H54 (cell line): ENCODE measurements around the gene FBXO40.

Experiments
- DNase-seq: peaks from one replicate; pipeline ENCODE4 v3.0.0; 2011; ENCODE audit warnings: low spot score, mixed read lengths; ENCODE audit not compliant: insufficient read length
- FAIRE-seq: peaks from 3 replicates; lab custom pipeline; 2011; peaks lifted over from hg19 to GRCh38; lab: Jason Lieb, UNC
- POLR2A ChIP-seq: IDR thresholded peaks from 2 replicates; pipeline ENCODE4 v1.6.1; 2011; ENCODE audit warnings: low read depth, mild to moderate bottlenecking, low read length

The FBXO40 gene

DNA sequence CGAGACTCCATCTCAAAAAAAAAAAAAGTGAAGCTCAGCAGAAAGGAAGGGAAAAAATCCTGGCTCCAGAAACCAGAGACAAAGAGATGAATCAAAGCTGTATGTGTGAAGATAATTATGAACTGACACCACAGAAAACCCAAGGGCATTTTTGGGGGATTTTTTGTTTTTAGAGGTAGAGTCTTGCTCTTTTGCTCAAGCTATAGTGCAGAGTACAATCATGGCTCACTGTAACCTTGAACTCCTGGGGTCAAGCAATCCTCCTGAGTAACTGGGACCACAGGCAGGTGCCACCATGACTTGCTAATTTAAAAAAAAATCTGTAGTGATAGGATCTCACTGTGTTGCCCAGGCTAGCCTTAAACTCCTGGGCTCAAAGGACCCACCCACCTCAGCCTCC lies 44.7 kb downstream of the FBXO40 start:
- no peak for TF ChIP-seq POLR2A
- no peak for FAIRE-seq

DNA sequence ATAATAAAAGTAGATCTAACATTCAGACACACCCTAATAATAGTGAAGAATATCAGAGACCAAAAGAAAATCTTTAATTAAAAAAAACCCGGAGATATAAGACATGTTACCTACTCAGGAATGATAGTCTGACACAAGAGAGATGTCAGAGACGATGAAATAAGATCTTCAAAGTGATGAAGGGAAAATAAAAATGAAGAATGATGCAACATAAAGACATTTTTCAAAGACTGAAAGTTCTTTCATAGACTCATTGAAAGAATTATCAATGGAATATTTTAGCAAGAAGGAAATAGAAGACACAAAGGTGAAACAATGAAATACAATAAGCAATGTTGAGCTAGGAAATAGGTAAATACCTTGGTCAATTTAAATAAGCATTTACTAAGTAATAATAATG lies 47.9 kb downstream of the FBXO40 start:
- TF ChIP-seq POLR2A = no peak
- FAIRE-seq = no peak
- DNase-seq = no peak

More for the DNA sequence above, 44.7 kb downstream of the FBXO40 start:
- no peak for DNase-seq

DNA sequence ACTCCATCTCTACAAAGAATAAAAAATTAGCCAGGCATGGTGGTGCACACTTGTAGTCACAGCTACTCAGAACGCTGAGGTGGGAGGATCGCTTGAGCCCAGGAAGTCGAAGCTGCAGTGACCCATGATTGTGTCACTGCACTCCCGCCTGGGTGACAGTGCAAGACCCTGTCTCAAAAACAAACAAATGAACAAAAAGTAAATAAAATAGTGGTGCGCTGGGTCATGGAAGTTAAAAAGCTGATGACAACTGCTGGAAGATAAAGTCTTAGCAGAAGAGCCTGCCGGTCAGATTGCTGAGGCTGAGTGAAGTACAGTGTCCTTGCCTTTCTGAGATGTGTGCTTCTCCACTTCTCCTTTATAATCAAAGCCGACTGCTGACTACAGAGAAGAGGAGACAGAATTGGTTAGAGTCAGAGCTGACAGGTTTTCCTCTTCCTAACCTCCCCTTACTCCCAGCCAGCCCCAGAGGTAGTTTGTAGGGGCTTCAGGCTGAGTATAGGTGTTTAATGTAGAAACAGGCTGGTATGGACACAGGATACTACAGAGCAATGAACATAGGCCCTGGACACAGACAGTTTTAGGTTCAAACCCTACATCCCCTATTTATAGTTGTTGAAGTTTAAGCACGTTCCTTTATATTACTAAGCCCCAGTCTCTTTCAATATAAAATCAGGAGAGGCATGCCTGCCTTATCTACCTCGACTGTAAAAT lies 49.6 kb downstream of the FBXO40 start:
- no peak for TF ChIP-seq POLR2A
- FAIRE-seq (no peak), DNase-seq (no peak)

DNA sequence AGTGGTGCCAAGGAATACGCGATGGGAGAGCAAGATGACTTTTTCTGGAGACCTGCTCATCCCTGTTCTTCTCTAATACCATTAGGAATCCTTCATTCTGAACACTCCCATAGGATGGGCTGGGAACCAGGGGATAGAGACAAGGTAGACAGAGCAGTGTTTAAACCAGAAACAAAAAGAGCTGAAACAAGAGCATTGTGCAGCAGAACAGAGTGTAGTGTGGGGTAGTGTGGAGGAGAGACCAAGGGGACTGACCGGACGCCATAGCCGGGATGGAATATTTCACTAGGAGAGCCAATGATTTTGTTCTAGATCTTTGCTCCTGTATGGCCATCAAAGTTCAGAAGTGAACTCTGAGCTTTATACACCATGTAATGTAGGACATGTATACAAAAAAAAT lies 51.9 kb downstream of the FBXO40 start:
- FAIRE-seq (no peak), DNase-seq (no peak)
- no peak for TF ChIP-seq POLR2A

DNA sequence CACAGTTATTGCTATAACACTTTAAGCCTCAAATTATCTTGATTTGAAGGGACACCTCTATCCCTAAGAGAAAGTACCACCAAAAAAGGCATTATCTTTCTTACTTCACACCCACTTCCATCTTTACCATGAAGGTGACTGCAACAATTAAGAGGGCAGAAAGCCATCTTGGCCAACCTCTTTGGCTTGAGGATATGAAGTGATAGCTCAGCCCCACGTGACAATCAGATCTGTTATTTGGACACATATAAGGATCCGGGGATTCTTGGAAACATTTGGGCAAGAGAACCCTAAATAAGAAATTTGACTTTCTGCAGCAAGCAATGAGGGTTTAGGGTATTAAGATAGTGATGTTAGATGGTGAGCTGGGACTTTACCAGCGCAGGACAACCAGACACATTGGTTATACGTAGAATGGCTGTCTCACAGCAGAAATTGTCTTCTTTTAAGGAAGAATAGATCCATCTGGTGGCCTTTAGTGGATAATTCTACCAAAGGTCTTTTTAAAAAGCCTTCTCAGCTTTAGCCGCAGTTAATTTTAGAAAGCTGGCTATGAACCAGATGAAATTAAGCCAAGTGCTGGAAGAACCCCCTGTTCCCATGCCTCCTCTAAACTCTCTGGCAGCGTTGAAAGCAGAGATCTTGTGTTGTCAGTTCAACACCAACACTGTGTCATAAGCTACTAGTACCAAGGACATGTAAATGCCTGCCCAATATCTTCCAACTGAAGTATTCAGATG lies 55.2 kb downstream of the FBXO40 start:
- no peak for TF ChIP-seq POLR2A
- FAIRE-seq = no peak

DNA sequence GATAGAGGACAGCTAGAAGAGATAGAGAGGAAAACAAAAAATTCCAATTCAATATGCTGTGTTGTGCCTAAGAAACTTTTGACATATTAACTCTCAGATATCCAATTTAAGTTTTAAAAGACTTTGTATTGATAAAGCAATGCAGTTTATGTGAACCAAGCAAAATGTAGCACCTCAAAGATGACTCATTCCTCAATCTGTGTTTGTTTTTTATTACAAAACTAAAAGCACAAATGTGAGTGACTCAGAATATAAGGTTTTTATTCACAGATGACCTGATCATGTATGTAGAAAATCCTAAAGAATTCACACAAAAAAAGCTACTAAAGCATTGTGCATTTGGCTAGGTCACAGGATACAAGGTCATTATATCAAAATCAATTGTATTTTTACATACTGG lies 56.5 kb downstream of the FBXO40 start:
- TF ChIP-seq POLR2A = no peak
- no peak for DNase-seq
- no peak for FAIRE-seq

More for the DNA sequence above, 55.2 kb downstream of the FBXO40 start:
- DNase-seq = no peak

DNA sequence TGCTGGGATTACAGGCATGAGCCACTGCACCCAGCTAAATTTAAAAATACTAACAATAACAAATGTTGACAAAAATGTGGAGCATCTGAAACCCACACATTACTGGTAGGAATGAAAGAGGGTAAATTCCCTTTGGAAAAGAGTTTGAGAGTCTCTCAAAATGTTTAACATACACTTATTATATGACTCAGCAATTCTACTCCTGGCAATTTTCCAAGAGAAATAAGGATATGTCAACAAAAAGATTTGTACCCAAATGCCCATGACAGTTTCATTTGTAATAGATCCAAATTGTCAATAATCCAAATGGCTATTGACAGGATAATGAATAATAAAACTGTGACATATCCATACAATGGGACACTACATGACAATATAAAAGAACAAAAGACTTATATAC lies 58.5 kb downstream of the FBXO40 start:
- no peak for TF ChIP-seq POLR2A
- DNase-seq (no peak), FAIRE-seq (no peak)

DNA sequence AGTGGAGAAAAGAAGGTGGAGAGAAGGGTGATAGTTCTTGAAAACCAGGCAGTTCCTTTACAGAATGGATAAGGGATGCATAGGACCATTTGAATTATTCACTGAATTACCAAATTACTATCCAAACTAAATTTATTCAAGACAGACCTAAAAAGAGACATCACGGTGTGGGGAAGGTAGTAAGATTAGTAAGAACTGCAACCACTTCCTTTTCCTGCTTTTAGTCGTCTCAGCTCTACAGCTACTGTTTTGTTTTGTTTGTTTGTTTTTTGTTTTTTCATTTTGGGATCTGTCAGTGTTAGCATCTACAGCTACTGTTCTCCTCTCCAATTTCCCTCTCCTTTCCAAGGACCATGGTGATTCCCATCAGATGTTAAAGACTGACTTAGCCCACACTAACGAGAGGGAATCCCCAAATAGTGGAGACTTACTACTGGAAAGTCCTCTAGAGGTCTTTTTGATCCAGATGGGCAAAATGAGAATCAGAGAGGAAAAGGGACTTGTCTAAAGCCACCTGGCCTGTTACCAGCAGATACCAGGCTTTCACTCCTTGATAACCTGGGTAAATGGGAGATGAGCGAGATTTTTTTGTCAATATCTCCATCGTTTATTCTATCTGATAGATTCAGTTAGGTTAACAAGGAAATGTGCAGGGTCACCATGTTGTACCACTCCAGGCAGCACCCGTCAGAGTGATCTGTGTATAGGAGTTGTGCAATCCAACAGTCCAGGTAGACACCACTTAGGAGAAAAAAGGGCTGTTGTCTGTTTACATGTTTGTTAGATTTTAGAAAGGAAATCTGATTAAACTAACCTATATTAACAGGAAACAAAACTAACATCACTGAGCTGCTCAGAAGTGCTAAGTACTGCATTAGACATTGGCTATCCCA lies 61.6 kb downstream of the FBXO40 start:
- TF ChIP-seq POLR2A = no peak
- no peak for FAIRE-seq
- DNase-seq = no peak

DNA sequence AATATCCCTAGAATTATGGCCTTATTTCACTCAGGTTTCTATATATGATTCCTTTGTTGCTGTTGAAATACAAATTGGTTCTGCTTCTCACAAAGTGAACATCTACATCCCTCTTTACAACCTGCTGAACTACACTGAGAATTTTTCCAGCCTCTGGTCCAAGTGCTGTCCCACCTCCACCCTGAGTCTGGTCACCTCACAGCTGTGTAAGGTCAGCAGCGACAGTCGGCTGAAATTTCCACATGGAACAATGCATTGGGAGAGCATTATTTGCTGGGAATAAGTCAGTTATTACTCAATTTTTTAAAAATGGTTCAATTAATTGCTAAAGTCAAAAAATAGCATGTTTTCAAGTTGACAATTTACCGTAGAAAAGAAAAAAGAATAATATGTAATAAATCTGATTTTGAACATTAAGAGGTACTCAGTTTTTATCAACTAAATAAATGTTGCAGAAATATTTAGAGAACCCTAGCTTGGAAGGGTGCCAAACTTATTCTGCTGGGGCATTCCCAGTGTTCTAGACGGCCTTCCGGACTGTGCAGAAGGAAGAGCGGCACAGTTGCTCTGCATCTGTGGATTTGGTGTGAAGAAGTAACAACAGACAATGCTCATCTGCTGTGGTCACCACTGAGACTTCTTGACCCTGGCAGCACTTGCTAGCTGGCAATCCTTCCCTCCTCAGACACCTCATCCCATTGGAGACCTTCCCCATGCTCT lies 65.7 kb downstream of the FBXO40 start:
- TF ChIP-seq POLR2A = no peak
- FAIRE-seq (no peak), DNase-seq (no peak)

DNA sequence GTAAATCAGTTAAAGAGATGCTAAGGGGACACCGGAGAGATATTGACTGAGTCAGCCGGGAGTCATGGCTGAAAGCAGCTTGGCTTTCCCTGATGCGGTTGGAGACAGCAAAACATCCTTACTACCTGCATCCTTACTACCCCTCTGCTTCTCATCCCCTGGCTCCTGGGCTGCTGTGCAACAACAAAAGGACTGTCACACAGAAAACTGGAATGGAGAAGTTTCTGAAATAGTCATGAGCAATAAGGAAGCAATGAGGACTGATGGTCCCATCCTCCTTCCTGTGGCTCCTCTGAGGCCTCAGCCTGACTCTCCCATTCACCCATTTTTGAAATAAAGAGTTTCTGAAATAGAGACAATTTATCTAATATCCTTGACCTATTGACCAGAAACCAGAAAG lies 66.4 kb downstream of the FBXO40 start:
- no peak for TF ChIP-seq POLR2A
- DNase-seq (no peak), FAIRE-seq (no peak)

DNA sequence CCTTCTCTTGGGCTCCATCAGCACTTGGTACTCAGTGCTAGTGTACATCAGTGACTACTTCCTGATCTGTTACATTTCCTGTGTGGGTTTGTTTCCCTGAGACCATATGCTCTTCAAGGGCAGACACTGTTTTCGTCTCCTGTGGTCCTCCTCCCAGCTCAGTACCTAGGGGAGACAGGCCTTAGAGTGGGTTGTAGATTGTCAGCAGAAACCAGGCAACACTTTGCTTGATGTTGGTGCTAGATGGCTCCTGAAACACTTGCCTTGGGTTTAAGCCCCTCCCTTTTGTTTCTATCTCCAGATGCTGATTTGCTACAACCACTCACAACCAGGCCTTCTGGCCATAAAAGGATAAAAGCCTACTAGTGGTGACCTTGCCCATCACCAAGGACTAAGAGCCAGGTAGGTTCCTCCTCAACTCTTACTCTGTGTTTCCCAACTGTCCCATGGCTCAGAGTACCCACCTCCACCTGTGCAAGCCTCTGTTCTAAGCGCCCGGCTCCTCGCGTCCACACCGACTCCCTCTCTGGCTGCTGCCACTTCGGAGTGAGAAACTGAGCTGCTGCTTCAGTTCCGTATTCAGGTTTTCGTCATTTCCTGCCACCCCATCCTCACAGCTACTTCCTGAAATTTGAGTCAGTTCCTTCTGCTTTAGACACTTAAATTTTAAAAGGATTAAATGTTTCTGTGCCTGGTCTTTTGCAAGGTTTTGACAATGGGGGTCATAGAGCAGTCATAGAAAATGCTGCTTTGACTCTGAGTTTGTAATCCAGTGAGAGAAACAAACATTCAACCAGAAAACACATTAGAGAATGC lies 67.4 kb downstream of the FBXO40 start, which contains the start of gene HCLS1:
TSS of gene HCLS1 (minus strand) at position 548 of the 816 bp plus-strand sequence. CDS start 2,556 bp downstream, outside the sequence.
- no peak for TF ChIP-seq POLR2A
- FAIRE-seq (no peak), DNase-seq (no peak)

DNA sequence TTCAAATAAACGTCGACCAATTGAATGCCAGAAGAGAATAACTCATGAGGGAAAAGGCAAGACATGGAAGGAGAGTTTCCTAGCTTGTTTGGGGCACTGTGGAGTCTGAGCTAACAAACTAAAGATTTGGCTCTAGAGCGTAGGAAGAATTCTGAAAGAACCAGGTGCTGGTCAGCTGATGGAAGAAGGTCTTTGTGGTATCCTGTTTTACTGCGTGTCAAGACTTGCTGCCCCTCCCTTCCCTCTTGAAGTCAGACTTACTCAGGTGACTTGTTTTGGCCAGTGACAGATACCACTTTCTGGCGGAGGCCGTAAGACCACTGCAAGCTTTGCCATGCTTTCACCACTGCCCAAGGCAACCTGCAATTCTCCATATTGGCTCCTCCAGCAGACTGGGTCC lies 68.2 kb downstream of the FBXO40 start:
- FAIRE-seq (no peak), DNase-seq (no peak)
- TF ChIP-seq POLR2A = no peak
